Activated naive CD8-positive, alpha-beta T cell treated with anti-CD3 and anti-CD28 coated beads, Interleukin-2, amount 50 U/mL, for 24 hours (primary cell): ENCODE results near the gene PYGL.
"Not testable (repeated sequence)": the region's sequence is repeated elsewhere in the genome, so short reads cannot be mapped to it uniquely, and the experiment has no call there.

ENCODE experiments used
- ATAC-seq: fragments of 150-1000 bp; cut with Tn5 transposase; one replicate; pipeline ENCODE4 v1.10.0; 2021
- DNase-seq: peaks from one replicate; pipeline ENCODE4 v3.0.0; 2021
- H3K27ac Mint-ChIP-seq: one replicate; pipeline ENCODE4 v1.8.0; 2021; ENCODE audit warnings: mild to moderate bottlenecking, mixed read lengths
- H3K27me3 Mint-ChIP-seq: one replicate; pipeline ENCODE4 v1.8.0; 2021; ENCODE audit warnings: mixed read lengths
- H3K36me3 Mint-ChIP-seq: one replicate; pipeline ENCODE4 v1.8.0; 2021; ENCODE audit warnings: low read depth, mixed read lengths
- H3K4me1 Mint-ChIP-seq: one replicate; pipeline ENCODE4 v1.8.0; 2021; ENCODE audit warnings: mixed read lengths
- H3K4me3 Mint-ChIP-seq: one replicate; pipeline ENCODE4 v1.8.0; 2021; ENCODE audit warnings: mild to moderate bottlenecking, moderate library complexity, mixed read lengths
- H3K9me3 Mint-ChIP-seq: one replicate; pipeline ENCODE4 v1.8.0; 2021; ENCODE audit warnings: mixed read lengths

PYGL gene

DNA sequence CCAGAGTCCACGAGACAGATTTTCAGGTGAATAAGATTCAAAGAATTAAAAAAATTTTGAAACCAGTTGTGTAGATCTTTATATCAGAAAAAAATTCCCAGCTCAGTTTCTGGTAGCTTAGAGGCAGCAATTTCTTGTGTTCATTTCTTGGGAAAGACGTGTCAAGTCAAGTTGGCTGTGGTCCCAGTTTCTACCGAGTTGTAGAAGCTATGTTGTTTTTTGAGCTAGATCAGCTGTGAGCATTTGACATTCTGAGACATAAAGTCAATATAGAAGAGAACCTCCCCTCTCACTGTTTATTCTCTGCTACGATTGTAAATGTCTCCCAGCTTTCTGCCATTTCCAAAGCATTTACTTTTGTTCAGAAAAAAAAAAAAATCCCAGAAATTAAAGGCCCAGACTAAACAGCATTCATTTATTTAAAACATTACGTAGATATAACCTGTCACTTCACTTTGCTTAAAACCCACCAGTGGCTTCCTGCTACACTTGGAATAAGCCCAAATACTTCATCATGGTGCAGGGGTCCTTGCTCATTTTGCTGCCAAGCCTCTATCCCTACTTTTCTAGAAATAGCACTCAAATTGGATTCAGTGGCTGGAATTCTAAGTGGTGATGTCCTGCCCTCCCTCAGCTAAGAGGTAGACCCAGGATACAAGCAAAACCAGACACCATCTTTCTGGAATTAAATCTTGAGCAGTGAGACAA lies 20.6 kb upstream of the PYGL start:
- Mint-ChIP-seq H3K27ac (no peak overlapping the region), H3K4me1 (no peaks in the 10 kb centered on the region), H3K9me3 (no peaks in the 10 kb centered on the region), H3K27me3 (peaks cover 3% of the 10 kb centered on the region), H3K4me3 (no peak overlapping the region), H3K36me3 (no peaks in the 10 kb centered on the region)
- ATAC-seq (no peak), DNase-seq (no peak)

DNA sequence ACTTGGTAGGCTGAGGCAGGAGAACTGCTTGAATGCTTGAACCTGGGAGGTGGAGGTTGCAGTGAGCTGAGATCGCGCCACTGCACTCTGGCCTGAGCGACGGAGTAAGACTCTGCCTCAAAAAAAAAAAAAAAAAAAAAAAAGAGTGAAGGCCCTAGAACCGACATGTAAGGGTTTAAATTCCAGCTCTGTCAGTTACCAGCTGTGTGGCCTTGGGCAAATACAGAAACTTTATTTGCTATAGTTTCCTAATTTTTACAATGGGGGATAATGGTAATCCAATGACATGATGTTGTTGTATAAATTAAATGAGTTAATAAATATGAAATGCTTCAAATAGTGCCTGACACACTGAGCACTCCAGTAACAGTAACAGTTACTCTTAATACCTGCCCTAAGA lies 19.6 kb upstream of the PYGL start:
- Mint-ChIP-seq H3K27me3 (peaks cover 3% of the 10 kb centered on the region), H3K36me3 (no peaks in the 10 kb centered on the region), H3K4me1 (no peaks in the 10 kb centered on the region), H3K9me3 (no peaks in the 10 kb centered on the region), H3K27ac (no peak overlapping the region), H3K4me3 (no peak overlapping the region)
- no peak for DNase-seq
- no peak for ATAC-seq

DNA sequence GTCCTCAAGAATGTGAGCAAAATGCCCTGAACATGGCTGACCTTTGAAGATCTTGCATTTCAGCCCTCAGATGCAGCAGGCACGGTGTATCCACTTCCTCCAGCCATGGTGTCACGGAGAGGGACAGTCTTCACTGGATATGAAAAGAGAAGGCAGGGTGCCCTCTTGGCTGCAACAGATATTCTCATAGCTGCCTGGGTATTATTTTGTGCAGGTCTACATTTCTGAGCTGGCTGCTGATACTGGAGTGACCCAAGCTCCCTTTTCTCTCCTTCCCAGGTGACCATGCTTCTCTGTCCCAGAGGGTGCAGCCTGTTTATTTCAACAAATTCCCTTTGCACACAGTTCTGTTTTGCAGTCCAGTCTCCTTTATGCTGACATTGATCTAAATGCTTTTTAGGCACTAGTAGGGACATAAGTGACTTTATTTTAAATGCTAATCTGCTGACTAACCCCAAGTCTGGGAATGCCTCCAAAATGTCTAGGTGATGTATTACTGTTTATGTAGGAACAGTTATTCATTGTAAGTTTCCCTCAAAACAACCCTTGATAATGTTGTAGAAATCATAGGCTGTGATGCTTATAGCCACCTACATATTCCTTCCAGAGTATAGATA lies 17.4 kb upstream of the PYGL start:
- H3K4me1 Mint-ChIP-seq = no peaks in the 10 kb centered on the region

DNA sequence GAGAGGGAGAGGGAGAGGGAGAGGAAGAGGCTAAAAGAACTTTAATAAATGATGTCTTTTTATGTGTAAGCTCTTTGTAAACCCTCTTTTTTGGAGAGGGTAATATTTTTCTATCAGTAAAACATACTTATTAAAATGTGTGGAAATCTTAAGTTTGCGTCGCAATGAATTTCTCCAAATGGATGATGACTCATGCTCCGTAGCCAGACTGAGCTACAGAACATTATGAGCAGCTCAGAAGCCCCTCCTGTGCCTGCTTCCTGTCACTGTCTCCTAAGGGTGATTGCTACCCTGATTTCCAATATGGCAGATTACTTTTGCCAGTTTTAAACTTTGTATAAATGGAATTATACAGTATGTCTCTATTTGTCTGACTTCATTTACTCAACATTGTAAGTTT lies 13.0 kb upstream of the PYGL start:
- Mint-ChIP-seq H3K27me3 (peaks cover 5% of the 10 kb centered on the region), H3K27ac (no peak overlapping the region), H3K4me3 (no peak overlapping the region), H3K9me3 (no peaks in the 10 kb centered on the region), H3K36me3 (no peaks in the 10 kb centered on the region), H3K4me1 (peaks cover 7% of the 10 kb centered on the region)
- DNase-seq (no peak), ATAC-seq (no peak)

More for the DNA sequence above, 17.4 kb upstream of the PYGL start:
- Mint-ChIP-seq H3K27me3 (peaks cover 3% of the 10 kb centered on the region), H3K27ac (no peak overlapping the region), H3K9me3 (no peaks in the 10 kb centered on the region), H3K4me3 (no peak overlapping the region), H3K36me3 (no peaks in the 10 kb centered on the region)
- ATAC-seq = no peak
- no peak for DNase-seq

DNA sequence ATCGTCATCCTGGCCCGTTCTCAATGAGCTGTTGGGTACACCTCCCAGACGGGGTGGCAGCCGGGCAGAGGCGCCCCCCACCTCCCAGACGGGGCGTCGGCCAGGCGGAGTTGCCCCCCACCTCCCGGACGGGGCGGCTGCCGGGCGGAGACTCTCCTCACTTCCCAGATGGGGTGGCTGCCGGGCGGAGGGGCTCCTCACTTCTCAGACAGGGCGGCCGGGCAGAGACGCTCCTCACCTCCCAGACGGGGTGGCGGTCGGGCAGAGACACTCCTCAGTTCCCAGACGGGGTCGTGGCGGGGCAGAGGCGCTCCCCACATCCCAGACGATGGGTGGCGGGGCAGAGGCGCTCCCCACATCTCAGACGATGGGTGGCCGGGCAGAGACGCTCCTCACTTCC lies 12.1 kb upstream of the PYGL start:
- H3K4me1 Mint-ChIP-seq, H3K36me3 Mint-ChIP-seq, H3K27ac Mint-ChIP-seq, H3K4me3 Mint-ChIP-seq, H3K27me3 Mint-ChIP-seq, ATAC-seq, DNase-seq, H3K9me3 Mint-ChIP-seq: not testable (repeated sequence)

DNA sequence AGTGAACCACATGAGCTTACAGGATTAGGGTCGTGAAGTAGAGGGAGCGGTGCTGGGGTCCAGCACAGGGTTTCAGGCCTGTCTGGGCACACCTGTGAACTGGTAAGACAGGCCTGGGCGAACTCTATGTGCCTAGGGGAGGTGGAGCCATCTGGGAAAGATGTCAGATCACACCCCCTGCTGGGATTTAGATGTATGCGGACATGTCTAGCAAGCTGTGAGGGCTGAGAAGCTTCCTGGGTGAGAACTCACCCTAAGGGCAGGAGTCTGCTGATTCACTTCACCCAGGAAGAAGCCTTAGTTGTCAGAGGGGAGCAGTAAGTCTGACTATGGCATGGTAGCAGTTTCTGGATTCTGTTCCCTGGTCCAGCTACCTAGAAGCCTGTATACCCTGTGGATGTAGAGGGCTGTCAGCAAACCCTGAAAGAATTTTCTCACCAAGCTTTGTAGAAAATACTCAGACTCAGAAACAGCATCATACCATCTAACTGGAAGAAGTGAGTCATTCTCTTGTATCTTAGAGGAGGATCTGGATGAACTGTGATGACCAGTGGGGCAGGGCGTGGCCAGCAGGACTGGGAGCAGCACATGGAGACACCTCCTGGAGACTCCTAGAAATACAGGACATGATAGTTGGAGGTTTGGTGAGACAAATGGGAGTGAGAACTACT lies 11.2 kb upstream of the PYGL start:
- H3K27me3 Mint-ChIP-seq = peaks cover 2% of the 10 kb centered on the region
- no peaks in the 10 kb centered on the region for H3K36me3 Mint-ChIP-seq
- no peak overlapping the region for H3K4me3 Mint-ChIP-seq
- ATAC-seq (peak; percentile 81), DNase-seq (peak; percentile 43)
- H3K27ac Mint-ChIP-seq = peak overlapping the region; percentile 33
- H3K4me1 Mint-ChIP-seq = peaks cover 7% of the 10 kb centered on the region
- H3K9me3 Mint-ChIP-seq = no peaks in the 10 kb centered on the region

DNA sequence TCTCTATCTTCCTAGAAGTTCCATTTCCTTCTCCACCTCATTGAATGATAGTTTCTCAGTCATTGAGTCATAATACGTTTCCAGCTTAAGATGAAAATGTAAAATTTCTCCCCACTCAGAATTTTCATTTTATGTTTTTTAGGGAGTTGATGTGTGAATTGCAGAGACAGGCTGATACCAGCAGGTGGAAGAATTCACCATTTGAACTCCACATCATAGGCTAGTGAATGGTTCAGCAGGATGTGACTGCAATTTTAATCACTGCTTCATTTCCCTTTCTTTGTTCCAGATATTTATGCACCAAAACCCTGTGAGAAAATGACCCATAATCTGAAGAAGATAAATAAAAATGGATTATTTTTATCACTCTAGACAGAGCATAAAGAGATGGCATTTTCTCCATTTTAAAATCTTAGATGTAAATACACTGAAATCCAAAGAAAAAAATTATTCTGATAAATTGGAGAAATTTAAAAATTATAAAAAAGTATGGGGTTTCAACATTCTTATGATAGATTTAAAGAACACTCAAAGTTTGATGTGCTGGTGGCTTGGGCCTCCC lies 10.6 kb upstream of the PYGL start:
- no peak overlapping the region for H3K4me3 Mint-ChIP-seq
- ATAC-seq (peak; percentile 49), DNase-seq (no peak)
- H3K9me3 Mint-ChIP-seq = no peaks in the 10 kb centered on the region
- peaks cover 7% of the 10 kb centered on the region for H3K4me1 Mint-ChIP-seq
- H3K27me3 Mint-ChIP-seq = peaks cover 2% of the 10 kb centered on the region
- no peak overlapping the region for H3K27ac Mint-ChIP-seq
- H3K36me3 Mint-ChIP-seq = no peaks in the 10 kb centered on the region

DNA sequence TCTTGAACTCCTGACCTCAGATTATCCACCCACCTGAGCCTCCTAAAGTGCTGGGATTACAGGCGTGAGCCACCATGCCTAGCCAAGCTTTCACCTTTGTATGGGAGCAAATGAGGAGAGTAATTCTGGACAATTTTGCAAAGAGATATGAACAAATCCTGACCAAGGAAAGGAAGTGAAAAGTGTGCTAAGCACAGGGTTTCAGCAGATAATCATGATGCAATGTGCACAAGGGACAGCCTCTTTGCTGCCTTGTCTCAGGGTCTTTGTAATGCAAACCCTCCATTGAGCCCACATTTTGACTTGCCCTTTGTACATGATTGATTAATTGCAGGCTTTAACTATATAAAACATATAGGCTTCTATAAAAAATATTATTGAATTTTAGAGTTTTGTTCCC lies 9.2 kb upstream of the PYGL start:
- ATAC-seq (no peak), DNase-seq (no peak)
- Mint-ChIP-seq H3K36me3 (no peaks in the 10 kb centered on the region), H3K4me3 (no peak overlapping the region), H3K4me1 (peaks cover 7% of the 10 kb centered on the region), H3K9me3 (no peaks in the 10 kb centered on the region), H3K27ac (no peak overlapping the region), H3K27me3 (peaks cover 2% of the 10 kb centered on the region)

DNA sequence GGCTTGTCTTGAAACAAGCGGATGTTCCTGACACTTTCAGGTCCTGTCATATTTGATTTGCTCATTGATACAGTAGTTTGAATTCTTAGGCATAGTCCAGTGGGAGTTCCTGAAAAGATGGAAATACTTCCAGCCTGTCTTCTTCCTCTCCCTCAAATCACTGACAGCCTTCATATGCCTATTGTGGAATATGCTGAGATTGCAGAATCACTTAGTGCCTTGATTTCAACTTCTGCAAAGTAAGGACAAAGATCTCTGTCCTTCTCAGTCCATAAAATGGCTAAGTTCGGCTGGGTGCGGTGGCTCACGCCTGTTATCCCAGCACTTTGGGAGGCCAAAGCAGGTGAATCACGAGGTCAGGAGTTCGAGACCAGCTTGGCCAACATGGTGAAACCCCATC lies 6.7 kb upstream of the PYGL start:
- Mint-ChIP-seq H3K9me3 (no peaks in the 10 kb centered on the region), H3K36me3 (no peaks in the 10 kb centered on the region), H3K4me1 (peaks cover 7% of the 10 kb centered on the region), H3K27me3 (peaks cover 2% of the 10 kb centered on the region), H3K27ac (no peak overlapping the region), H3K4me3 (no peak overlapping the region)
- ATAC-seq (no peak), DNase-seq (no peak)

DNA sequence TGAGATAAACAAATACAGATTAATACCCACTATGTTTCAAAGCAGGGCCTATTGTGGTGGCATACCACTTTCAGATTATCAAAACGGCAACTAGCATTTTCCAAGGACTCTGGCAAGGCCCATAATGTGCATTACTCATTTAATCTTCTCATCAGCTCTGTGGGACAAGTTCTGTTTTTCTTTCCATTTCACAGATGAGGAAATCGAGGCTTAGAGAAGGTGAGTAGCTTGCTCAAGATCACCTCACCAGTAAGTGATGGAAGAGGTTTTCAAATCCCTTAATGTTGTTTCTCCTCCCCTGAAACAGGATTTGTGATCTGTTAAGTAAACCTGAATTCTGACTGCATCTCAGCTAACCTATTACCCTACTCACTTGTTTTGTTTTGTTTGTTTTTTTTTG lies 3.9 kb upstream of the PYGL start:
- ATAC-seq (no peak), DNase-seq (no peak)
- H3K27me3 Mint-ChIP-seq = peaks cover 11% of the 10 kb centered on the region
- no peaks in the 10 kb centered on the region for H3K36me3 Mint-ChIP-seq
- no peak overlapping the region for H3K4me3 Mint-ChIP-seq
- H3K9me3 Mint-ChIP-seq = no peaks in the 10 kb centered on the region
- H3K27ac Mint-ChIP-seq = no peak overlapping the region
- peaks cover 10% of the 10 kb centered on the region for H3K4me1 Mint-ChIP-seq

DNA sequence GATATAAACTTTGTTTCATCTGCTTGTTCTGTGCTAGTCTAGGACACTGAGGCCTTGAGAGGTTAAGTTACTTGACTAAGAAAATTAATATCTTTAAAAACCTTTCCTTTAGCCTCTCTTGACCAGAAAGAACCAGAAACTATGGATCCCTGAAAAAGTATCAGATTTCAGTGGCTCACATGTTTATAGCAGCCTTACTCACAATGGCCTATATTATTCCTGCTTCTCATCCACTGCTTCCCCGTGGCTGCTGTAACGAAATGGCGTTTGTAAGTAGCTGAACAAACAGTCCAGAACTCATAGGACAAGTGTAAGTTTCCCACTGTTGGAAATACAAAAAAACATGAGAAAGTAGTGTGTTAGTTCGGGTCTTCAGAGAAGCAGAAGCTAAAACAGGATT lies 3.2 kb upstream of the PYGL start:
- Mint-ChIP-seq H3K4me1 (peaks cover 10% of the 10 kb centered on the region), H3K4me3 (no peak overlapping the region), H3K9me3 (no peaks in the 10 kb centered on the region), H3K27me3 (peaks cover 18% of the 10 kb centered on the region), H3K36me3 (no peaks in the 10 kb centered on the region), H3K27ac (no peak overlapping the region)
- ATAC-seq (no peak), DNase-seq (no peak)

DNA sequence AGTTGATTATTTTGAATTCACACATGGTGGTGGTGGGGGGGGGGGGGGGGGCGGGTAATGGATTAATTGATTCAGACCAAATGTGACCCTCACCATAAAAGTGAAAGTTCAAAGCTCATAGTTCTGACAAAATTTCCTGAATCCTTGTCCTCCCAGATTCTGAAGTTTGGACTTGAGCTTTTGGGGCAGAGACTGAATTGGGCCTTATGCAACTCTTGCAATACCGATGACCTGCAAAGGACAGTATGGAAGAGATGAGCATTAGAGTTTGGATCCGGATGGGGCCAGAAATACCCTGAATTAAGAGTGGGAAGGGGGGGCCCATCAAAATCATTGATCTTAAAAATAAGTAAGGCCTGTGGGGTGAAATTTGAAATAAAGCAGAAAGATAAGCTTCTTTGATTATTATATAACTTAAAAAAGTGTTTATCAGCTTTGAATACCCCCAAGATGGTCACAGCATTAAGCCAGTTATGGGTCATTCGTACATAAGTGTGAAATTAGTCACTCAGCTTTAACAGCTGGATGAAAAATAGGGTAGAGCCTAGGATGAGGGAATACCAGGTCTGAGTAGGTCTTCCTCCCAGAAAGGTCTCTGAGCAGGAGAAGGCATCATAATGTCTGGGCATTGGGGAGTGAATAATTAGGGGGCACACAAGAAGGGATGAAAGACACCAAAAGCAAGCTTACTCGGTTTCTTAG lies 2.1 kb upstream of the PYGL start:
- no peak for DNase-seq
- no peak overlapping the region for H3K4me3 Mint-ChIP-seq

DNA sequence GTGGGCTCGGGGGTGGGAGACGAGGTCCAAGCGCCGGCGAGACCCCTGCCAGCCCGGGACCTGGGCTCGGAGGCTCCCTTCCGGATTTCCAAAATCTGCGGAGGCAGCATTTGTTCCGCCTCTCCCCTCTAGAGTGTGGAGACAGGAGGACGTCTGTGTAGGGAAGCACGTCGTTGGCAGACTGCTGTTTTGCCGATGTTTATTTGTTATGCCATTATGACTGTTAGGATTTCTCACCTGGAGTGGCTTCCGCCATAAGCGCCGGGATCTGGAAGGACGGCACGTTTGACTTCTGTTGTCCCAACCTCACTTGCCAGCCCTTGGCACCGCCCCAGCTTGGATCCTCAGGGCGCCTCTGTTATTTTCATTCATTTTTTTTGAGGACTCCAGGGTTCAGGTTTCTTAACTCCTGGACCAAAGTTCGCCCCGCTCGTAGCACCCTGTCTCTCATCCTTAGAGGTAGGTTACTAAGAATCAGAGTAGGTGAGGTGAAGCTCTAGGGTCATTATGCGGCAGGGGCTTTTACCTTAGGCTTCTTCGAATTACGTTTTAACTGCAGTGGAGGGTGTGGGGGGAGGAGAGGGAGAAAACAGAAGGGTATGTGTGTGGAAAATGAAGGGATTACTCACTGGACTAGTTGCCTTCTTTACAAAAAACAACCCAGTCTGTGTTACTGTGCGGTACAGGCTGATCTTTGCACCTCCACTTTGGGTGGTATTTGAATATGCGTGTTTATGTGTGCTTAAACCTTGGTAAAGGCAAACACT lies 547 bp upstream of the PYGL start:
- DNase-seq = peak; percentile 11
- no peaks in the 10 kb centered on the region for H3K36me3 Mint-ChIP-seq
- H3K9me3 Mint-ChIP-seq = no peaks in the 10 kb centered on the region
- peaks cover 10% of the 10 kb centered on the region for H3K4me1 Mint-ChIP-seq
- H3K4me3 Mint-ChIP-seq = peak overlapping the region; percentile 80
- ATAC-seq = peak; percentile 75
- H3K27ac Mint-ChIP-seq = peak overlapping the region; percentile 65
- peaks cover 31% of the 10 kb centered on the region for H3K27me3 Mint-ChIP-seq

More for the DNA sequence above, 2.1 kb upstream of the PYGL start:
- H3K27ac Mint-ChIP-seq = no peak overlapping the region
- H3K9me3 Mint-ChIP-seq = no peaks in the 10 kb centered on the region
- H3K27me3 Mint-ChIP-seq = peaks cover 24% of the 10 kb centered on the region
- no peaks in the 10 kb centered on the region for H3K36me3 Mint-ChIP-seq
- ATAC-seq = no peak
- peaks cover 10% of the 10 kb centered on the region for H3K4me1 Mint-ChIP-seq
